Brain microvascular endothelial cell (primary cell): ENCODE results near the gene RRP1B.
A peak's percentile ranks its signal among the peaks of the same experiment; 100 is the strongest.

ENCODE experiments used
- DNase-seq: peaks from one replicate; pipeline ENCODE4 v3.0.0-alpha.2; 2020
- H3K27ac ChIP-seq: fragments of 250-450 bp; sonication (Bioruptor Pico); 2 replicates; pipeline ENCODE4 v1.5.1; 2020; ENCODE audit warnings: mild to moderate bottlenecking, moderate library complexity
- H3K27me3 ChIP-seq: fragments of 250-450 bp; sonication (Bioruptor Pico); replicated peaks from 2 replicates; pipeline ENCODE4 v1.5.1; 2020; ENCODE audit warnings: mild to moderate bottlenecking
- H3K36me3 ChIP-seq: fragments of 250-450 bp; sonication (Bioruptor Pico); replicated peaks from 2 replicates; pipeline ENCODE4 v1.5.1; 2020; ENCODE audit warnings: mild to moderate bottlenecking
- H3K4me3 ChIP-seq: 2 replicates; pipeline ENCODE4 v1.5.1; 2011; ENCODE audit warnings: low read depth, mild to moderate bottlenecking, control low read depth, low read length, moderate library complexity
- CTCF ChIP-seq: IDR thresholded peaks from 2 replicates; pipeline ENCODE4 v1.5.1; 2011; ENCODE audit warnings: low read depth, mild to moderate bottlenecking, moderate library complexity, low read length, control low read depth, inconsistent platforms; ENCODE audit errors: missing control alignments
- in situ Hi-C: cut with HindIII; loops from 2 replicates; pipeline ENCODE4 v1.10.0; 2017; ENCODE audit warnings: low sequenced_read_pairs, low pct_ligation_motif_present

RRP1B gene

GRCh38 chr21:43618940-43619339 is 40.4 kb upstream of the RRP1B start:
- no peak for DNase-seq
- H3K27me3 ChIP-seq: no peaks in the 10 kb centered on the region
- no peak overlapping the region for H3K4me3 ChIP-seq
- TF ChIP-seq CTCF: no peak
- no peak overlapping the region for H3K27ac ChIP-seq
- H3K36me3 ChIP-seq: no peaks in the 10 kb centered on the region
- in situ Hi-C loops: no loop called here

- Histone ChIP-seq H3K27me3 (no peaks in the 10 kb centered on the region), H3K27ac (no peak overlapping the region), H3K4me3 (no peak overlapping the region), H3K36me3 (no peaks in the 10 kb centered on the region)
- TF ChIP-seq CTCF: no peak
- in situ Hi-C loops: no loop called here
- DNase-seq: no peak
Observed at GRCh38 chr21:43619344-43619743, 40.0 kb upstream of the RRP1B start.

- no peaks in the 10 kb centered on the region for H3K36me3 ChIP-seq
- DNase-seq: no peak
- in situ Hi-C loops: no loop called here
Observed at GRCh38 chr21:43619856-43620255, 39.5 kb upstream of the RRP1B start.

GRCh38 chr21:43622796-43623195 is 36.6 kb upstream of the RRP1B start:
- no peaks in the 10 kb centered on the region for H3K27me3 ChIP-seq
- TF ChIP-seq CTCF: no peak

More at GRCh38 chr21:43619856-43620255, 39.5 kb upstream of the RRP1B start:
- Histone ChIP-seq H3K27ac (no peak overlapping the region), H3K27me3 (no peaks in the 10 kb centered on the region), H3K4me3 (no peak overlapping the region)
- TF ChIP-seq CTCF: peak; percentile 27

GRCh38 chr21:43623588-43623987 is 35.8 kb upstream of the RRP1B start:
- Histone ChIP-seq H3K27me3 (no peaks in the 10 kb centered on the region), H3K4me3 (no peak overlapping the region), H3K27ac (no peak overlapping the region), H3K36me3 (no peaks in the 10 kb centered on the region)
- in situ Hi-C loops: no loop called here
- TF ChIP-seq CTCF: no peak
- DNase-seq: no peak

More at GRCh38 chr21:43622796-43623195, 36.6 kb upstream of the RRP1B start:
- no peak overlapping the region for H3K27ac ChIP-seq
- in situ Hi-C loops: no loop called here
- DNase-seq: no peak
- H3K4me3 ChIP-seq: no peak overlapping the region
- no peaks in the 10 kb centered on the region for H3K36me3 ChIP-seq

- DNase-seq: no peak
- no peaks in the 10 kb centered on the region for H3K36me3 ChIP-seq
- no peaks in the 10 kb centered on the region for H3K27me3 ChIP-seq
- no peak overlapping the region for H3K27ac ChIP-seq
- in situ Hi-C loops: no loop called here
- no peak overlapping the region for H3K4me3 ChIP-seq
- no peak for TF ChIP-seq CTCF
Observed at GRCh38 chr21:43624339-43624738, 35.0 kb upstream of the RRP1B start.
